IMR-90 (cell line): ENCODE data around the gene CASK. TPM values are rescaled to one million over a fixed set of nuclear protein-coding genes. Genes with fewer than 3 reads are reported as not detected.

Source experiments
- ATAC-seq: fragments of 200-7000 bp; cut with Tn5 transposase; 2 replicates; pipeline ENCODE4 v1.9.1; 2020; ENCODE audit warnings: low read depth, mild to moderate bottlenecking, moderate library complexity
- BruUV-seq: library from RNA; stranded (reverse); fragments of 400-500 nt; replicated peaks from 2 replicates; lab custom pipeline; 2021; lab: Mats Ljungman, UMichigan
- CTCF ChIA-PET: fragments of 300-600 bp; formaldehyde crosslinking; extraction: SDS; loops from one replicate; lab custom pipeline; 2021; ENCODE audit warnings: antibody characterized with exemption; lab: Yijun Ruan, JAX
- POLR2A ChIA-PET: fragments of 300-600 bp; sonication (Branson Sonifier 250); formaldehyde crosslinking; loops from one replicate; lab custom pipeline; 2022; ENCODE audit warnings: antibody characterized with exemption; ENCODE audit not compliant: unreplicated experiment; lab: Charles Lee
- DNase-seq: peaks from one replicate; pipeline ENCODE4 v3.0.0; 2013
- H2AFZ ChIP-seq: replicated peaks from 2 replicates; pipeline ENCODE3; 2013; ENCODE audit warnings: low read length, mild to moderate bottlenecking; ENCODE audit not compliant: poor library complexity
- H2AK5ac ChIP-seq: 2 replicates; pipeline ENCODE4 v1.6.1; 2013; ENCODE audit warnings: low read depth, low read length, inconsistent platforms
- H2AK9ac ChIP-seq: replicated peaks from 2 replicates; pipeline ENCODE3; 2013; ENCODE audit warnings: mild to moderate bottlenecking, low read depth, low read length, moderate library complexity; ENCODE audit not compliant: poor library complexity
- H2BK120ac ChIP-seq: 2 replicates; pipeline ENCODE4 v1.6.1; 2013; ENCODE audit warnings: low read depth, low read length, inconsistent platforms
- H2BK15ac ChIP-seq: 3 replicates; pipeline ENCODE4 v1.6.1; 2013; ENCODE audit warnings: low read depth, low read length, inconsistent platforms
- H2BK20ac ChIP-seq: 2 replicates; pipeline ENCODE4 v1.6.1; 2013; ENCODE audit warnings: low read depth, mild to moderate bottlenecking, inconsistent platforms, low read length, moderate library complexity
- H2BK5ac ChIP-seq: 2 replicates; pipeline ENCODE4 v1.6.1; 2013; ENCODE audit warnings: mild to moderate bottlenecking, low read depth, low read length, inconsistent platforms; ENCODE audit not compliant: poor library complexity, severe bottlenecking
- H3K14ac ChIP-seq: replicated peaks from 2 replicates; pipeline ENCODE4 v1.6.1; 2013; ENCODE audit warnings: low read depth, low read length, inconsistent platforms
- H3K18ac ChIP-seq: 2 replicates; pipeline ENCODE4 v1.6.1; 2013; ENCODE audit warnings: low read depth, low read length, control low read depth
- H3K23ac ChIP-seq: 2 replicates; pipeline ENCODE4 v1.6.1; 2013; ENCODE audit warnings: low read depth, low read length, inconsistent platforms
- H3K27ac ChIP-seq: 2 replicates; pipeline ENCODE4 v1.5.1; 2013; ENCODE audit warnings: mild to moderate bottlenecking, control low read depth, low read length; ENCODE audit not compliant: insufficient read depth
- H3K27me3 ChIP-seq: 2 replicates; pipeline ENCODE4 v1.6.1; 2013; ENCODE audit warnings: low read length; ENCODE audit not compliant: control insufficient read depth, insufficient read depth
- H3K36me3 ChIP-seq: 2 replicates; pipeline ENCODE4 v1.6.1; 2013; ENCODE audit warnings: low read length, mixed read lengths; ENCODE audit not compliant: control insufficient read depth, insufficient read depth
- H3K4ac ChIP-seq: 2 replicates; pipeline ENCODE4 v1.6.1; 2013; ENCODE audit warnings: low read depth, low read length, inconsistent platforms
- H3K4me1 ChIP-seq: 2 replicates; pipeline ENCODE4 v1.6.1; 2013; ENCODE audit warnings: low read length, mixed read lengths; ENCODE audit not compliant: control insufficient read depth, insufficient read depth
- H3K4me2 ChIP-seq: 2 replicates; pipeline ENCODE4 v1.6.1; 2013; ENCODE audit warnings: low read depth, mild to moderate bottlenecking, control low read depth, low read length, moderate library complexity
- H3K4me3 ChIP-seq: 2 replicates; pipeline ENCODE4 v1.5.1; 2013; ENCODE audit warnings: low read depth, mild to moderate bottlenecking, control low read depth, low read length, moderate library complexity; ENCODE audit not compliant: insufficient read depth
- H3K56ac ChIP-seq: 2 replicates; pipeline ENCODE4 v1.6.1; 2013; ENCODE audit warnings: low read length, inconsistent platforms; ENCODE audit not compliant: insufficient read depth; ENCODE audit errors: extremely low read depth
- H3K79me1 ChIP-seq, 2 experiments: 2 replicates each; pipeline ENCODE4 v1.6.1; 2013; ENCODE audit warnings: low read length in 2 of 2, inconsistent platforms in 1 of 2, low read depth in 1 of 2
- H3K9ac ChIP-seq: 2 replicates; pipeline ENCODE4 v1.6.1; 2013; ENCODE audit warnings: low read depth, low read length, control low read depth
- H3K9me1 ChIP-seq: 2 replicates; pipeline ENCODE4 v1.6.1; 2013; ENCODE audit warnings: low read length, inconsistent platforms; ENCODE audit not compliant: insufficient read depth
- H3K9me3 ChIP-seq: 2 replicates; pipeline ENCODE4 v1.6.1; 2013; ENCODE audit warnings: low read length; ENCODE audit not compliant: control insufficient read depth, insufficient read depth
- H4K20me1 ChIP-seq: 2 replicates; pipeline ENCODE4 v1.6.1; 2013; ENCODE audit warnings: low read length, inconsistent platforms; ENCODE audit not compliant: insufficient read depth
- H4K5ac ChIP-seq: 2 replicates; pipeline ENCODE4 v1.6.1; 2013; ENCODE audit warnings: mild to moderate bottlenecking, low read depth, low read length, control low read depth
- H4K8ac ChIP-seq, 2 experiments: 2 replicates each; pipeline ENCODE4 v1.6.1; 2013; ENCODE audit warnings: low read depth in 2 of 2, low read length in 2 of 2, control low read depth in 1 of 2, inconsistent platforms in 1 of 2
- H4K91ac ChIP-seq: 2 replicates; pipeline ENCODE4 v1.6.1; 2013; ENCODE audit warnings: low read depth, low read length, inconsistent platforms; ENCODE audit not compliant: insufficient read depth
- CHD1 ChIP-seq: IDR thresholded peaks from 2 replicates; pipeline ENCODE4 v1.6.1; 2012; ENCODE audit warnings: low read depth, low read length, improper control_type of control experiment
- MAZ ChIP-seq: IDR thresholded peaks from 2 replicates; pipeline ENCODE4 v1.6.1; 2012; ENCODE audit warnings: low read depth, mild to moderate bottlenecking, low read length, improper control_type of control experiment, moderate library complexity, borderline replicate concordance
- WGBS, 2 experiments: methylation state at CpG; one replicate each; pipeline versions ENCODE4 v1.1.5 to v1.1.7; 2013; ENCODE audit warnings: missing lambda C conversion rate in 2 of 2; ENCODE audit not compliant: insufficient read length in 1 of 2; ENCODE audit errors: extremely low coverage in 2 of 2; 5-methylcytosine and 5-hydroxymethylcytosine counted together
- dilution Hi-C: fragments of 300-500 bp; cut with HindIII; formaldehyde crosslinking; loops from one replicate; pipeline ENCODE4 v1.14.3; 2018; ENCODE audit warnings: low sequenced_read_pairs; ENCODE audit not compliant: unreplicated experiment
- in situ Hi-C: fragments of 300-500 bp; cut with MboI; formaldehyde crosslinking; loops from 3 replicates; pipeline ENCODE4 v1.14.3; 2019; ENCODE audit warnings: low sequenced_read_pairs, inconsistent platforms, mixed read lengths
- intact Hi-C: fragments of 100-400 bp; cut with micrococcal nuclease; formaldehyde crosslinking; loops from 2 replicates; pipeline ENCODE4 v1.10.0; 2022
- polyA plus RNA-seq, 3 experiments: library from polyadenylated mRNA; depleted of rRNA; stranded (reverse); fragments of >200 nt; gene quantifications; 2 replicates each; pipeline ENCODE4 v1.2.3, GENCODE V29; 2012; ENCODE audit warnings: low replicate concordance in 1 of 3
- total RNA-seq: library from RNA; depleted of rRNA; stranded (reverse); fragments of >200 nt; gene quantifications from 2 replicates; pipeline ENCODE4 v1.2.3, GENCODE V29; 2012

The CASK gene
- total and polyA plus RNA-seq, 2 of the 4 experiments (the other 2 are of a cell fraction) = 9.4 to 17.7 TPM

GRCh38 chrX:41885724-41886123, 37.6 kb downstream of the CASK start:
- Histone ChIP-seq H3K4me2 (no peak overlapping the region), H2AK5ac (no peak overlapping the region), H3K23ac (no peak overlapping the region), H3K4me3 (no peak overlapping the region), H3K79me1 (peaks cover 0 to 3% of the 10 kb centered on the region in 2 experiments; a peak in 1 of 4 replicates), H3K18ac (no peak overlapping the region), H3K4me1 (no peaks in the 10 kb centered on the region), H3K27ac (no peak overlapping the region), H3K36me3 (no peaks in the 10 kb centered on the region), H4K20me1 (no peaks in the 10 kb centered on the region), H3K4ac (no peak overlapping the region), H4K5ac (no peak overlapping the region), H3K9me3 (no peaks in the 10 kb centered on the region), H2BK20ac (no peak overlapping the region), H3K56ac (no peak overlapping the region), H2BK5ac (no peak overlapping the region), H2AFZ (no peak overlapping the region), H3K27me3 (no peaks in the 10 kb centered on the region), H2BK15ac (no peak overlapping the region), H4K91ac (no peak overlapping the region), H3K14ac (no peak overlapping the region), H4K8ac (no peak overlapping the region), H3K9me1 (no peaks in the 10 kb centered on the region), H3K9ac (no peak overlapping the region), H2AK9ac (no peak overlapping the region), H2BK120ac (no peak overlapping the region)
- ChIA-PET CTCF (no interaction called here), POLR2A (no interaction called here)
- no CpG with 5 or more reads among the region's 1 CpG for WGBS, 2 experiments
- dilution Hi-C loops (no loop called here), intact Hi-C loops (no loop called here), in situ Hi-C loops (no loop called here)
- no peak for ATAC-seq
- BruUV-seq = no TSS peak
- TF ChIP-seq MAZ = no peak
- TF ChIP-seq CHD1 = no peak
- no peak for DNase-seq
